OCI-LY7 (cell line): Measurements from ENCODE around the gene TBC1D3B. TPM values are rescaled to one million over a fixed set of nuclear protein-coding genes. Genes with fewer than 3 reads are reported as not detected.

Experiments used
- BruUV-seq: library from RNA; stranded (reverse); fragments of 400-500 nt; replicated peaks from 2 replicates; lab custom pipeline; 2021; lab: Mats Ljungman, UMichigan
- CTCF ChIA-PET: fragments of 300-600 bp; sonication (Branson Sonifier 250); formaldehyde crosslinking; loops from one replicate; lab custom pipeline; 2022; ENCODE audit warnings: antibody characterized with exemption; ENCODE audit not compliant: unreplicated experiment; lab: Charles Lee
- POLR2A ChIA-PET: fragments of 300-600 bp; sonication (Branson Sonifier 250); formaldehyde crosslinking; loops from one replicate; lab custom pipeline; 2022; ENCODE audit warnings: antibody characterized with exemption; lab: Charles Lee
- DNase-seq: peaks from one replicate; pipeline ENCODE4 v3.0.0-alpha.2; 2015; ENCODE audit warnings: low spot score
- H2AFZ ChIP-seq: fragments of 200-600 bp; sonication (generic), shearing (Covaris generic); 2 replicates; pipeline ENCODE4 v1.6.1; 2014; ENCODE audit warnings: mild to moderate bottlenecking, antibody characterized with exemption, low read length, moderate library complexity
- H3K27ac ChIP-seq: fragments of 200-600 bp; sonication (generic); 2 replicates; pipeline ENCODE4 v1.5.1; 2014; ENCODE audit warnings: mixed run types, low read depth, mild to moderate bottlenecking, moderate library complexity, low read length, inconsistent platforms; ENCODE audit not compliant: poor library complexity, severe bottlenecking
- H3K36me3 ChIP-seq: fragments of 200-600 bp; sonication (generic); 2 replicates; pipeline ENCODE4 v1.6.1; 2014; ENCODE audit warnings: mild to moderate bottlenecking, antibody characterized with exemption, low read length, moderate library complexity, mixed read lengths; ENCODE audit not compliant: insufficient read depth
- H3K4me1 ChIP-seq: fragments of 200-600 bp; sonication (generic); 2 replicates; pipeline ENCODE4 v1.5.1; 2014; ENCODE audit warnings: mild to moderate bottlenecking, low read length; ENCODE audit not compliant: insufficient read depth, poor library complexity, severe bottlenecking
- H3K4me2 ChIP-seq: fragments of 200-600 bp; sonication (generic); 2 replicates; pipeline ENCODE4 v1.6.1; 2014; ENCODE audit warnings: mild to moderate bottlenecking, low read length
- H3K4me3 ChIP-seq: fragments of 200-600 bp; sonication (generic); 2 replicates; pipeline ENCODE4 v1.5.1; 2014; ENCODE audit warnings: mild to moderate bottlenecking, low read depth, low read length; ENCODE audit not compliant: poor library complexity, severe bottlenecking
- H3K79me2 ChIP-seq: fragments of 200-600 bp; sonication (generic); 2 replicates; pipeline ENCODE4 v1.6.1; 2016; ENCODE audit warnings: low read depth, mild to moderate bottlenecking, low read length, moderate library complexity, mixed read lengths; ENCODE audit not compliant: insufficient read depth
- H3K9me2 ChIP-seq: fragments of 200-600 bp; sonication (generic); 2 replicates; pipeline ENCODE4 v1.6.1; 2016; ENCODE audit warnings: mild to moderate bottlenecking, low read length, mixed read lengths; ENCODE audit not compliant: insufficient read depth
- H3K9me3 ChIP-seq: fragments of 200-600 bp; sonication (generic); 2 replicates; pipeline ENCODE4 v1.6.1; 2014; ENCODE audit warnings: mild to moderate bottlenecking, mixed run types, low read length, mixed read lengths
- H4K20me1 ChIP-seq: fragments of 200-600 bp; sonication (generic); 2 replicates; pipeline ENCODE4 v1.6.1; 2014; ENCODE audit warnings: mild to moderate bottlenecking, antibody characterized with exemption, low read length, moderate library complexity, mixed read lengths; ENCODE audit not compliant: insufficient read depth
- EZH2phosphoT487 ChIP-seq: fragments of 200-600 bp; sonication (generic); IDR thresholded peaks from 2 replicates; pipeline ENCODE4 v1.6.1; 2018; ENCODE audit warnings: low read depth, borderline replicate concordance, mild to moderate bottlenecking, mixed run types, antibody characterized with exemption, low read length, moderate library complexity, mixed read lengths
- intact Hi-C: fragments of 100-400 bp; cut with micrococcal nuclease; formaldehyde crosslinking; loops from one replicate; pipeline ENCODE4 v1.10.0; 2022; ENCODE audit not compliant: unreplicated experiment
- total RNA-seq, 2 experiments: library from RNA; depleted of rRNA in 1 of 2; stranded (reverse); fragments of >200 nt in 1 of 2; shearing (Covaris generic) in 1 of 2; gene quantifications; 2 replicates each; pipeline ENCODE4 v1.2.3, GENCODE V29; 2014 to 2022
- TF ChIP-seq, protein P1 (sequence below): fragments of 200-600 bp; sonication (generic); conservative IDR thresholded peaks from 2 replicates; pipeline ENCODE4 v1.5.1; 2014; ENCODE audit warnings: mild to moderate bottlenecking, antibody characterized with exemption, low read length, moderate library complexity, mixed read lengths

The TBC1D3B gene
- total RNA-seq, 2 experiments from 2014 or later: 3.0 to 13.8 TPM

DNA sequence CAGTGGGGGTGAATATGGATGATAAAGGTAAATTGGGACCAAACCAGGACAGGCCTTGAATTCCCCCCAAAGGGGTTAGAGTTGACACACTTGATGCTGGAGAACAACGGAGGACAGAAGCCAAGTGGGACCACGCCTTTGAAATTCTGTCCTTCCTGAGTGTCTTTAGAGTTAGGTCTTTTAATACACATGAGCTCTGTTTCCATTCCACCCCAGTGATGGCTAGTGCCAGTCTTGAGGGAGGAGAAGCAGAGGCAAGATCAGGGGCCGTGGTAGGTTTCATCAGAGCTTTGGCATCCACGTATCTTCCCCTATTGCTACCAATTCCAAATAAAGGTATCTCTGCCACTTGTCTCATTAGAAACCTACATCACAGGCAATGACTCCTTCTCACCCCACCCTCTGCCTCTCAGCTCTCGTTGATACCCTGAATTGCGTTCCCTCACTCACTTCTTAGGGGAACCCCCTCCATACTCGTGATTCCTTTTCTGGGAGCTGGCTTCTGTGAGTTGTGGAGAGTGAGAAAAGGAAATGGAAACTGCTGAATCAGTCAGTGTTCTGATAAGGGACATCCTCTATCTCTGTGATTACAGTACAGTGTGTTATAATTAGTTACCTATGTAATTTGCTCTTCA, 22.5 kb upstream of the TBC1D3B start:
- no peak for DNase-seq
- ChIA-PET POLR2A (no interaction called here), CTCF (no interaction called here)
- no TSS peak for BruUV-seq
- H3K4me2 ChIP-seq: peak overlapping the region; percentile 30; the same call in 1 of the 2 replicates
- H2AFZ ChIP-seq: 0 out of 2 replicates have a peak overlapping the region, but pooled peaks have one; percentile 53
- H3K27ac ChIP-seq: no peak overlapping the region
- H3K36me3 ChIP-seq: no peaks in the 10 kb centered on the region
- H4K20me1 ChIP-seq: no peaks in the 10 kb centered on the region
- peaks cover 73% of the 10 kb centered on the region for H3K4me1 ChIP-seq
- no peaks in the 10 kb centered on the region for H3K79me2 ChIP-seq
- no peak overlapping the region for H3K4me3 ChIP-seq
- no peaks in the 10 kb centered on the region for H3K9me2 ChIP-seq
- no peak for TF ChIP-seq EZH2phosphoT487
- TF ChIP-seq, protein P1, sequence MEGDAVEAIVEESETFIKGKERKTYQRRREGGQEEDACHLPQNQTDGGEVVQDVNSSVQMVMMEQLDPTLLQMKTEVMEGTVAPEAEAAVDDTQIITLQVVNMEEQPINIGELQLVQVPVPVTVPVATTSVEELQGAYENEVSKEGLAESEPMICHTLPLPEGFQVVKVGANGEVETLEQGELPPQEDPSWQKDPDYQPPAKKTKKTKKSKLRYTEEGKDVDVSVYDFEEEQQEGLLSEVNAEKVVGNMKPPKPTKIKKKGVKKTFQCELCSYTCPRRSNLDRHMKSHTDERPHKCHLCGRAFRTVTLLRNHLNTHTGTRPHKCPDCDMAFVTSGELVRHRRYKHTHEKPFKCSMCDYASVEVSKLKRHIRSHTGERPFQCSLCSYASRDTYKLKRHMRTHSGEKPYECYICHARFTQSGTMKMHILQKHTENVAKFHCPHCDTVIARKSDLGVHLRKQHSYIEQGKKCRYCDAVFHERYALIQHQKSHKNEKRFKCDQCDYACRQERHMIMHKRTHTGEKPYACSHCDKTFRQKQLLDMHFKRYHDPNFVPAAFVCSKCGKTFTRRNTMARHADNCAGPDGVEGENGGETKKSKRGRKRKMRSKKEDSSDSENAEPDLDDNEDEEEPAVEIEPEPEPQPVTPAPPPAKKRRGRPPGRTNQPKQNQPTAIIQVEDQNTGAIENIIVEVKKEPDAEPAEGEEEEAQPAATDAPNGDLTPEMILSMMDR: no peak
- no peaks in the 10 kb centered on the region for H3K9me3 ChIP-seq
- intact Hi-C loops: no loop called here

DNA sequence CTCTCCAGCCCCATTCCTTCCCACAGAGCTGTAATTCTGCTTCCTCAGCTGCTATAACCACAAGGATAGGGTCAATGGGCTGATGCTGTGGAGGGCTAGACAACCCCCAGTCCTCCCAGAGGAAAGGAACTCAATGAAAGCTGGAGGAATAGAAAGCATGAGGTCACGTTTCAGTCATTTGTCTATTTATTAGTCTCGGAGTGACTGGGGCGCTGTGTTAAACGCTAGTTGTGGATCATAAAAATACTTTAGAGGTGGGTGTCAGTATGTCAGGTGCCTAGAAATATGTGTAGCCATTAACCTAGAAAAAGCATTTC, 20.9 kb upstream of the TBC1D3B start:
- TF ChIP-seq EZH2phosphoT487: no peak
- TF ChIP-seq, protein P1: no peak
- Histone ChIP-seq H3K79me2 (no peaks in the 10 kb centered on the region), H4K20me1 (no peaks in the 10 kb centered on the region), H3K9me2 (no peaks in the 10 kb centered on the region), H3K4me2 (peak overlapping the region; percentile 74), H3K9me3 (no peaks in the 10 kb centered on the region), H3K4me3 (peak overlapping the region; percentile 55), H3K4me1 (peaks cover 64% of the 10 kb centered on the region), H2AFZ (peak overlapping the region; percentile 94), H3K36me3 (no peaks in the 10 kb centered on the region), H3K27ac (peak overlapping the region; percentile 14)
- CTCF ChIA-PET: no interaction called here
- POLR2A ChIA-PET: interaction anchor here (0.7 kb wide), 2 partner anchors 224 to 350 kb away, joined by 3 read pairs; no protein-coding TSS in a partner anchor
- intact Hi-C loops: no loop called here
- BruUV-seq: no TSS peak
- no peak for DNase-seq

DNA sequence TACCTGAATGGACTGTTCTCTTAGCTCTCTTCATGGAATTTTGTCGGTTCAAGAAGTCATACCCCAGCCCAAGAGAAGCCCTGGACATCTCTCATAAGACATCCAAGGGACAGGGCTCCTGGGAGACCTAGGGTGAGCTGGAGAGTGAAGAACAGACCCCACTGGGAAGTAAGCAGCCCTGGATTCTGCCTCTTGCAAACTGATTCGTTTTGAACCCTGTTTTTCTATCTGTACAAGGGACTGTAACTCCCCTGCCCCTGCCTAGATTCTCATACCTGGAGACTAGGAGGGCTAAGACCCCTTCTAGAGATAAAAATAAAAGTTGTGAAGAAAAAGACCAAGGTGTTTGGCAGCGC, 19.7 kb upstream of the TBC1D3B start:
- TF ChIP-seq EZH2phosphoT487: no peak
- TF ChIP-seq, protein P1: no peak
- Histone ChIP-seq H3K4me3 (no peak overlapping the region), H3K27ac (no peak overlapping the region), H3K36me3 (no peaks in the 10 kb centered on the region), H3K79me2 (no peaks in the 10 kb centered on the region), H4K20me1 (no peaks in the 10 kb centered on the region), H3K9me2 (no peaks in the 10 kb centered on the region), H3K4me2 (peak overlapping the region; percentile 74), H2AFZ (peak overlapping the region; percentile 94), H3K9me3 (no peaks in the 10 kb centered on the region), H3K4me1 (peaks cover 55% of the 10 kb centered on the region)
- BruUV-seq: no TSS peak
- ChIA-PET CTCF (no interaction called here), POLR2A (interaction anchor here (0.9 kb wide), 1 partner anchor 10 kb away, joined by 3 read pairs; no protein-coding TSS in a partner anchor)
- no peak for DNase-seq
- intact Hi-C loops: no loop called here
